BJ (cell line): ENCODE measurements around the gene CCDC69. TPM values are rescaled to one million over a fixed set of nuclear protein-coding genes. Genes with fewer than 3 reads are reported as not detected.
A peak's percentile ranks its signal among the peaks of the same experiment; 100 is the strongest.
"Not testable (repeated sequence)": the region's sequence is repeated elsewhere in the genome, so short reads cannot be mapped to it uniquely, and the experiment has no call there.

Experiments used
- CTCF ChIA-PET: fragments of 350-600 bp; formaldehyde crosslinking; extraction: SDS; loops from one replicate; lab custom pipeline; 2021; ENCODE audit warnings: antibody characterized with exemption, inconsistent platforms; lab: Yijun Ruan, JAX
- POLR2A ChIA-PET: fragments of 300-600 bp; sonication (Branson Sonifier 250); formaldehyde crosslinking; extraction: SDS; loops from one replicate; lab custom pipeline; 2021; ENCODE audit warnings: antibody characterized with exemption; lab: Charles Lee
- DNase-seq: peaks from one replicate; pipeline ENCODE4 v3.0.0-alpha.2; 2011; ENCODE audit warnings: low read depth
- H3K27me3 ChIP-seq: 2 replicates; pipeline ENCODE4 v1.6.0; 2011; ENCODE audit warnings: low read length; ENCODE audit not compliant: control insufficient read depth, insufficient read depth
- H3K36me3 ChIP-seq: 2 replicates; pipeline ENCODE4 v1.5.1; 2011; ENCODE audit warnings: low read length; ENCODE audit not compliant: control insufficient read depth, insufficient read depth
- H3K4me3 ChIP-seq: 2 replicates; pipeline ENCODE4 v1.5.1; 2011; ENCODE audit warnings: low read depth, mild to moderate bottlenecking, control low read depth, low read length
- CTCF ChIP-seq: IDR thresholded peaks from 2 replicates; pipeline ENCODE4 v1.5.1; 2011; ENCODE audit warnings: low read depth, mild to moderate bottlenecking, control low read depth, inconsistent platforms, low read length, moderate library complexity; ENCODE audit not compliant: insufficient read depth
- polyA plus RNA-seq: library from polyadenylated mRNA; depleted of rRNA; stranded (reverse); fragments of >200 nt; gene quantifications from 2 replicates; pipeline ENCODE4 v1.2.3, GENCODE V29; 2011

CCDC69 gene
- polyA plus RNA-seq, 1 experiment: 0.93 TPM

GRCh38 chr5:151236888-151237287, 13.0 kb upstream of the CCDC69 start:
- no peak for TF ChIP-seq CTCF
- ChIA-PET CTCF (interaction anchor here (0.9 to 3.0 kb wide), 2 partner anchors 71 to 121 kb away, joined by 4 to 12 read pairs; no protein-coding TSS in a partner anchor), POLR2A (no interaction called here)
- DNase-seq: no peak
- no peaks in the 10 kb centered on the region for H3K36me3 ChIP-seq
- H3K27me3 ChIP-seq: peaks cover 11% of the 10 kb centered on the region
- H3K4me3 ChIP-seq: no peak overlapping the region

DNA sequence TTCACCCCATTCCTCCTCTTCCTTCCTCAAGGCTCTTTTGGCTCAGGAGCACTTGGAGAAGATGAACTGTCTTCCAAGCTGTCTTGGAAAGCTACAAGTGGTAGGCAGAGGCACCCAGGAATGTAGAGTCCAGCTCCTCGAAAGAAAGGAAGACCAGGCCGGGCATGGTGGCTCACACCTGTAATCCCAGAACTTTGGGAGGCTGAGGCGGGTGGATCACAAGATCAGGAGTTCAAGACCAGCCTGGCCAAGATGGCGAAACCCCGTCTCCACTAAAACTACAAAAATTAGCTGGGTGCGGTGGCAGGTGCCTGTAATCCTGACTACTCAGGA, 11.3 kb upstream of the CCDC69 start:
- not testable (repeated sequence) for H3K27me3 ChIP-seq, H3K4me3 ChIP-seq, H3K36me3 ChIP-seq, DNase-seq
- CTCF ChIA-PET: interaction anchor here (0.7 to 2.5 kb wide), 5 partner anchors 11 to 109 kb away, joined by 3 to 12 read pairs (median 3); partner anchors contain the start of gene CCDC69
- POLR2A ChIA-PET: interaction anchor here (0.6 kb wide), 1 partner anchor 417 kb away, joined by 3 read pairs; no protein-coding TSS in a partner anchor

- ChIA-PET CTCF (interaction anchor here (0.7 to 2.5 kb wide), 6 partner anchors 11 to 109 kb away, joined by 3 to 12 read pairs (median 3); partner anchors contain the start of gene CCDC69), POLR2A (interaction anchor here (0.6 kb wide), 1 partner anchor 417 kb away, joined by 3 read pairs; no protein-coding TSS in a partner anchor)
- peaks cover 8% of the 10 kb centered on the region for H3K27me3 ChIP-seq
- no peak for TF ChIP-seq CTCF
- peak; percentile 33 for DNase-seq
- H3K4me3 ChIP-seq: no peak overlapping the region
- no peaks in the 10 kb centered on the region for H3K36me3 ChIP-seq
These were observed 10.8 kb upstream of the CCDC69 start for GRCh38 chr5:151234476-151235238.

GRCh38 chr5:151233616-151234085, 9.8 kb upstream of the CCDC69 start:
- no peak for DNase-seq
- no peaks in the 10 kb centered on the region for H3K36me3 ChIP-seq
- TF ChIP-seq CTCF: no peak
- H3K4me3 ChIP-seq: no peak overlapping the region
- ChIA-PET POLR2A (no interaction called here), CTCF (interaction anchor here (0.8 to 2.5 kb wide), 3 partner anchors 10 to 108 kb away, joined by 3 to 12 read pairs (median 11); partner anchors contain the start of gene CCDC69)
- peaks cover 8% of the 10 kb centered on the region for H3K27me3 ChIP-seq

GRCh38 chr5:151231359-151231758, 7.5 kb upstream of the CCDC69 start:
- peaks cover 4% of the 10 kb centered on the region for H3K27me3 ChIP-seq
- H3K36me3 ChIP-seq: no peaks in the 10 kb centered on the region
- POLR2A ChIA-PET: no interaction called here
- CTCF ChIA-PET: no interaction called here
- DNase-seq: no peak
- TF ChIP-seq CTCF: no peak
- no peak overlapping the region for H3K4me3 ChIP-seq
